IPS DF 6.9 (cell line): ENCODE data around the gene GRIN2A.

ENCODE experiments used
- DNase-seq: peaks from one replicate; pipeline ENCODE4 v3.0.0-alpha.2; 2013; ENCODE audit warnings: low read depth, low spot score
- H3K27ac ChIP-seq: one replicate; pipeline ENCODE4 v1.5.1; 2013; ENCODE audit warnings: low read length, control low read depth
- H3K27me3 ChIP-seq: 2 replicates; pipeline ENCODE4 v1.6.1; 2013; ENCODE audit warnings: mild to moderate bottlenecking, low read length; ENCODE audit not compliant: control insufficient read depth, insufficient read depth
- H3K36me3 ChIP-seq: 2 replicates; pipeline ENCODE4 v1.6.1; 2013; ENCODE audit warnings: low read length; ENCODE audit not compliant: control insufficient read depth, insufficient read depth
- H3K4me1 ChIP-seq: 2 replicates; pipeline ENCODE4 v1.6.1; 2013; ENCODE audit warnings: low read length; ENCODE audit not compliant: control insufficient read depth, insufficient read depth
- H3K4me3 ChIP-seq: 2 replicates; pipeline ENCODE4 v1.5.1; 2013; ENCODE audit warnings: mild to moderate bottlenecking, low read length
- H3K9me3 ChIP-seq: 2 replicates; pipeline ENCODE4 v1.6.1; 2013; ENCODE audit warnings: low read length, inconsistent platforms; ENCODE audit not compliant: control insufficient read depth, insufficient read depth
- WGBS: extraction: QIAGEN DNeasy Blood & Tissue Kit; methylation state at CpG from one replicate; pipeline ENCODE4 v1.1.7; 2013; ENCODE audit warnings: mixed read lengths, missing lambda C conversion rate; ENCODE audit not compliant: insufficient read length, insufficient coverage; 5-methylcytosine and 5-hydroxymethylcytosine counted together

The GRIN2A gene

GRCh38 chr16:9934723-9935508 lies 247.3 kb downstream of the GRIN2A start:
- DNase-seq = no peak
- no CpG with 5 or more reads among the region's 8 CpGs for WGBS
- H3K27me3 ChIP-seq = no peaks in the 10 kb centered on the region
- no peak overlapping the region for H3K27ac ChIP-seq
- H3K4me3 ChIP-seq = no peak overlapping the region
- H3K9me3 ChIP-seq = no peaks in the 10 kb centered on the region
- H3K36me3 ChIP-seq = no peaks in the 10 kb centered on the region
- H3K4me1 ChIP-seq = no peaks in the 10 kb centered on the region

GRCh38 chr16:9932919-9933653 lies 249.1 kb downstream of the GRIN2A start:
- no peaks in the 10 kb centered on the region for H3K4me1 ChIP-seq
- H3K9me3 ChIP-seq = no peaks in the 10 kb centered on the region
- no CpG with 5 or more reads among the region's 5 CpGs for WGBS
- no peaks in the 10 kb centered on the region for H3K27me3 ChIP-seq
- no peaks in the 10 kb centered on the region for H3K36me3 ChIP-seq
- no peak for DNase-seq
- H3K4me3 ChIP-seq = no peak overlapping the region
- no peak overlapping the region for H3K27ac ChIP-seq

- Histone ChIP-seq H3K4me3 (no peak overlapping the region), H3K36me3 (no peaks in the 10 kb centered on the region), H3K9me3 (no peaks in the 10 kb centered on the region), H3K4me1 (no peaks in the 10 kb centered on the region), H3K27ac (no peak overlapping the region), H3K27me3 (no peaks in the 10 kb centered on the region)
- no CpG with 5 or more reads among the region's 1 CpG for WGBS
- DNase-seq = no peak
Observed at GRCh38 chr16:9932000-9932399, 250.2 kb downstream of the GRIN2A start.

GRCh38 chr16:9929836-9930235 lies 252.4 kb downstream of the GRIN2A start:
- Histone ChIP-seq H3K27ac (no peak overlapping the region), H3K36me3 (no peaks in the 10 kb centered on the region), H3K27me3 (no peaks in the 10 kb centered on the region), H3K4me3 (no peak overlapping the region), H3K9me3 (no peaks in the 10 kb centered on the region), H3K4me1 (no peaks in the 10 kb centered on the region)
- DNase-seq = no peak
- no CpG with 5 or more reads among the region's 4 CpGs for WGBS

GRCh38 chr16:9929313-9929712 lies 252.9 kb downstream of the GRIN2A start:
- Histone ChIP-seq H3K27ac (no peak overlapping the region), H3K4me3 (no peak overlapping the region), H3K9me3 (no peaks in the 10 kb centered on the region), H3K36me3 (no peaks in the 10 kb centered on the region), H3K27me3 (no peaks in the 10 kb centered on the region), H3K4me1 (no peaks in the 10 kb centered on the region)
- DNase-seq = no peak

- no CpG with 5 or more reads among the region's 4 CpGs for WGBS
- no peak for DNase-seq
- H3K9me3 ChIP-seq = no peaks in the 10 kb centered on the region
- no peaks in the 10 kb centered on the region for H3K36me3 ChIP-seq
- no peak overlapping the region for H3K27ac ChIP-seq
- no peaks in the 10 kb centered on the region for H3K4me1 ChIP-seq
- H3K27me3 ChIP-seq = no peaks in the 10 kb centered on the region
- no peak overlapping the region for H3K4me3 ChIP-seq
Observed at GRCh38 chr16:9922441-9922840, 259.8 kb downstream of the GRIN2A start.

GRCh38 chr16:9921997-9922396 lies 260.2 kb downstream of the GRIN2A start:
- Histone ChIP-seq H3K4me1 (no peaks in the 10 kb centered on the region), H3K4me3 (no peak overlapping the region), H3K27me3 (no peaks in the 10 kb centered on the region), H3K27ac (no peak overlapping the region), H3K36me3 (no peaks in the 10 kb centered on the region), H3K9me3 (no peaks in the 10 kb centered on the region)
- DNase-seq = no peak
- WGBS = no CpG with 5 or more reads among the region's 1 CpG

GRCh38 chr16:9919460-9919859 lies 262.8 kb downstream of the GRIN2A start:
- no peaks in the 10 kb centered on the region for H3K27me3 ChIP-seq
- DNase-seq = no peak
- no peaks in the 10 kb centered on the region for H3K9me3 ChIP-seq
- no peaks in the 10 kb centered on the region for H3K4me1 ChIP-seq
- WGBS = no CpG with 5 or more reads among the region's 3 CpGs
- no peak overlapping the region for H3K27ac ChIP-seq
- no peaks in the 10 kb centered on the region for H3K36me3 ChIP-seq
- H3K4me3 ChIP-seq = no peak overlapping the region

- no peaks in the 10 kb centered on the region for H3K9me3 ChIP-seq
- no peaks in the 10 kb centered on the region for H3K36me3 ChIP-seq
- H3K27me3 ChIP-seq = no peaks in the 10 kb centered on the region
- no peak for DNase-seq
- no peak overlapping the region for H3K4me3 ChIP-seq
- H3K4me1 ChIP-seq = no peaks in the 10 kb centered on the region
- no CpG with 5 or more reads among the region's 6 CpGs for WGBS
- no peak overlapping the region for H3K27ac ChIP-seq
Observed at GRCh38 chr16:9917691-9918090, 264.5 kb downstream of the GRIN2A start.

GRCh38 chr16:9913604-9914326 lies 268.5 kb downstream of the GRIN2A start:
- Histone ChIP-seq H3K27me3 (no peaks in the 10 kb centered on the region), H3K27ac (no peak overlapping the region), H3K4me3 (no peak overlapping the region), H3K9me3 (no peaks in the 10 kb centered on the region), H3K36me3 (no peaks in the 10 kb centered on the region), H3K4me1 (no peaks in the 10 kb centered on the region)
- no CpG with 5 or more reads among the region's 5 CpGs for WGBS
- DNase-seq = no peak
